Loucy (cell line): ENCODE measurements around the gene OR2W3.

ENCODE experiments used
- H2AFZ ChIP-seq: fragments of 200-600 bp; sonication (generic); 2 replicates; pipeline ENCODE4 v1.6.0; 2016; ENCODE audit warnings: antibody characterized with exemption, mild to moderate bottlenecking, low read length, moderate library complexity
- H3F3A ChIP-seq: fragments of 200-600 bp; 2 replicates; pipeline ENCODE4 v1.6.0; 2016; ENCODE audit warnings: antibody characterized with exemption, low read depth, mild to moderate bottlenecking
- H3K27me3 ChIP-seq: fragments of 200-600 bp; sonication (generic); 2 replicates; pipeline ENCODE4 v1.6.1; 2014; ENCODE audit warnings: low read length, mild to moderate bottlenecking; ENCODE audit not compliant: insufficient read depth, poor library complexity, severe bottlenecking
- H3K36me3 ChIP-seq: fragments of 200-600 bp; sonication (generic); 2 replicates; pipeline ENCODE4 v1.6.1; 2016; ENCODE audit warnings: low read length; ENCODE audit not compliant: insufficient read depth
- H3K4me1 ChIP-seq: fragments of 200-600 bp; sonication (generic); 2 replicates; pipeline ENCODE4 v1.5.1; 2014; ENCODE audit warnings: low read length, mild to moderate bottlenecking; ENCODE audit not compliant: insufficient read depth, poor library complexity, severe bottlenecking
- H3K4me2 ChIP-seq: fragments of 200-600 bp; sonication (generic); 2 replicates; pipeline ENCODE4 v1.6.0; 2014; ENCODE audit warnings: antibody characterized with exemption, low read length, low read depth, mild to moderate bottlenecking; ENCODE audit not compliant: poor library complexity, severe bottlenecking
- H3K4me3 ChIP-seq: fragments of 200-600 bp; sonication (generic); 2 replicates; pipeline ENCODE4 v1.5.1; 2014; ENCODE audit warnings: low read length, mild to moderate bottlenecking, mixed read lengths; ENCODE audit not compliant: poor library complexity, severe bottlenecking
- H3K79me2 ChIP-seq: fragments of 200-600 bp; sonication (generic); 2 replicates; pipeline ENCODE4 v1.6.1; 2014; ENCODE audit warnings: low read length; ENCODE audit not compliant: insufficient read depth
- H3K9ac ChIP-seq: fragments of 200-600 bp; sonication (generic); 2 replicates; pipeline ENCODE4 v1.6.0; 2014; ENCODE audit warnings: mild to moderate bottlenecking, low read depth, low read length, moderate library complexity; ENCODE audit not compliant: poor library complexity, severe bottlenecking
- H3K9me2 ChIP-seq: fragments of 200-600 bp; sonication (generic); replicated peaks from 2 replicates; pipeline ENCODE4 v1.6.1; 2016; ENCODE audit warnings: low read depth, low read length, mixed read lengths
- H3K9me3 ChIP-seq: fragments of 200-600 bp; sonication (generic); 2 replicates; pipeline ENCODE4 v1.6.1; 2014; ENCODE audit warnings: mild to moderate bottlenecking, antibody characterized with exemption, low read length, low read depth; ENCODE audit not compliant: insufficient read depth
- H4K20me1 ChIP-seq: fragments of 200-600 bp; sonication (generic); 2 replicates; pipeline ENCODE4 v1.6.0; 2014; ENCODE audit warnings: antibody characterized with exemption, low read length, mild to moderate bottlenecking; ENCODE audit not compliant: insufficient read depth, poor library complexity, severe bottlenecking
- CTCF ChIP-seq: fragments of 200-600 bp; sonication (generic); conservative IDR thresholded peaks from 2 replicates; pipeline ENCODE4 v1.5.1; 2014; ENCODE audit warnings: mild to moderate bottlenecking, antibody characterized with exemption, low read length
- EZH2phosphoT487 ChIP-seq: fragments of 200-600 bp; IDR thresholded peaks from 2 replicates; pipeline ENCODE4 v1.6.1; 2018; ENCODE audit warnings: antibody characterized with exemption, mild to moderate bottlenecking, moderate library complexity, borderline replicate concordance

OR2W3 gene

GRCh38 chr1:247924868-247925267 lies 29.5 kb downstream of the OR2W3 start, which contains the start of gene OR2AJ1:
OR2AJ1 (plus strand) TSS chr1:247924889; CDS start chr1:247933769, 8,880 bp downstream.
- Histone ChIP-seq H3F3A (no peaks in the 10 kb centered on the region), H3K4me1 (no peaks in the 10 kb centered on the region), H4K20me1 (no peaks in the 10 kb centered on the region), H2AFZ (no peak within 1 kb of the TSS), H3K9me3 (no peaks in the 10 kb centered on the region), H3K27me3 (no peaks in the 10 kb centered on the region), H3K4me2 (no peak within 1 kb of the TSS), H3K9ac (no peak within 1 kb of the TSS), H3K9me2 (no peaks in the 10 kb centered on the region), H3K79me2 (no peaks in the 10 kb centered on the region), H3K36me3 (no peaks in the 10 kb centered on the region), H3K4me3 (no peak within 1 kb of the TSS)
- TF ChIP-seq EZH2phosphoT487, result no peak

GRCh38 chr1:247933989-247934388 lies 38.6 kb downstream of the OR2W3 start:
- H3K36me3 ChIP-seq, result no peaks in the 10 kb centered on the region
- H3K9me2 ChIP-seq, result no peaks in the 10 kb centered on the region
- H3K79me2 ChIP-seq, result no peaks in the 10 kb centered on the region
- no peaks in the 10 kb centered on the region for H4K20me1 ChIP-seq
- H2AFZ ChIP-seq, result no peak overlapping the region
- no peaks in the 10 kb centered on the region for H3K9me3 ChIP-seq
- no peak overlapping the region for H3K4me2 ChIP-seq
- H3K4me3 ChIP-seq, result no peak overlapping the region
- H3F3A ChIP-seq, result no peaks in the 10 kb centered on the region
- no peak overlapping the region for H3K9ac ChIP-seq
- H3K4me1 ChIP-seq, result no peaks in the 10 kb centered on the region
- no peaks in the 10 kb centered on the region for H3K27me3 ChIP-seq
- TF ChIP-seq EZH2phosphoT487, result no peak
- no peak for TF ChIP-seq CTCF

GRCh38 chr1:247935781-247936180 lies 40.4 kb downstream of the OR2W3 start:
- TF ChIP-seq EZH2phosphoT487 (no peak), CTCF (no peak)
- Histone ChIP-seq H3K9ac (no peak overlapping the region), H3K27me3 (no peaks in the 10 kb centered on the region), H3K4me1 (no peaks in the 10 kb centered on the region), H3K9me2 (no peaks in the 10 kb centered on the region), H2AFZ (no peak overlapping the region), H3K79me2 (no peaks in the 10 kb centered on the region), H3F3A (no peaks in the 10 kb centered on the region), H3K9me3 (no peaks in the 10 kb centered on the region), H3K36me3 (no peaks in the 10 kb centered on the region), H4K20me1 (no peaks in the 10 kb centered on the region), H3K4me2 (no peak overlapping the region), H3K4me3 (no peak overlapping the region)

GRCh38 chr1:247936415-247936814 lies 41.0 kb downstream of the OR2W3 start:
- H3K9me3 ChIP-seq, result no peaks in the 10 kb centered on the region

More at GRCh38 chr1:247936415-247936814, 41.0 kb downstream of the OR2W3 start:
- Histone ChIP-seq H3K9ac (no peak overlapping the region), H3K4me2 (no peak overlapping the region), H2AFZ (no peak overlapping the region), H3K27me3 (no peaks in the 10 kb centered on the region), H3K4me1 (no peaks in the 10 kb centered on the region), H3K36me3 (no peaks in the 10 kb centered on the region), H3K4me3 (no peak overlapping the region), H3K9me2 (no peaks in the 10 kb centered on the region), H3F3A (no peaks in the 10 kb centered on the region), H3K79me2 (no peaks in the 10 kb centered on the region), H4K20me1 (no peaks in the 10 kb centered on the region)
- TF ChIP-seq CTCF, result no peak
- no peak for TF ChIP-seq EZH2phosphoT487
